Measurements from ENCODE around the gene MTMR12. TPM values are rescaled to one million over a fixed set of nuclear protein-coding genes. Genes with fewer than 3 reads are reported as not detected.

MTMR12 gene
- total RNA-seq: 10 to 100 TPM; 21.6 to 22.8 TPM

GRCh38 chr5:32312595-32313332 lies at the start of gene MTMR12:
Gene MTMR12, minus strand, starts transcription at chr5:32312939. Its CDS starts 101 bp downstream, at chr5:32312838.
- no peaks in the 10 kb centered on the region for H3K9me3 Mint-ChIP-seq (ENCODE audit: low read depth)
- CTCF ChIA-PET: no interaction called here
- H3K27ac Mint-ChIP-seq: peak within 1 kb of the TSS; percentile 86
- peaks cover 30% of the 10 kb centered on the region for H3K4me1 Mint-ChIP-seq
- DNase-seq (peak; percentile 100), ATAC-seq (peak; percentile 97)
- H3K36me3 Mint-ChIP-seq (ENCODE audit: low read depth): peaks cover 16% of the 10 kb centered on the region
- H3K4me3 Mint-ChIP-seq: peak within 1 kb of the TSS; percentile 87
- intact Hi-C loops (cut with DNase I, micrococcal nuclease): loop anchor here (1.0 to 5.0 kb wide), 10 partner anchors 32 to 1695 kb away; partner anchors contain the start of genes ZFR (in 2 of the 2), AMACR (in 1 of the 2), C5orf22 (in 1 of the 2) and DROSHA (in 1 of the 2)
- POLR2A ChIA-PET: interaction anchor here (0.7 kb wide), 1 partner anchor 37 kb away, joined by 3 read pairs; no protein-coding TSS in a partner anchor
- no peaks in the 10 kb centered on the region for H3K27me3 Mint-ChIP-seq

- Mint-ChIP-seq H3K27ac (no peak overlapping the region), H3K4me3 (no peak overlapping the region), H3K36me3 (ENCODE audit: low read depth) (peaks cover 34% of the 10 kb centered on the region), H3K4me1 (peaks cover 3% of the 10 kb centered on the region), H3K27me3 (no peaks in the 10 kb centered on the region), H3K9me3 (ENCODE audit: low read depth) (no peaks in the 10 kb centered on the region)
- intact Hi-C loops (cut with DNase I, micrococcal nuclease): no loop called here
- POLR2A ChIA-PET: no interaction called here
- CTCF ChIA-PET: interaction anchor here (0.6 kb wide), 1 partner anchor 120 kb away, joined by 3 read pairs; no protein-coding TSS in a partner anchor
- DNase-seq (no peak), ATAC-seq (no peak)
Measured at GRCh38 chr5:32362527-32362926, 49.8 kb upstream of the MTMR12 start.

- Mint-ChIP-seq H3K27me3 (no peaks in the 10 kb centered on the region), H3K9me3 (ENCODE audit: low read depth) (no peaks in the 10 kb centered on the region), H3K4me3 (no peak overlapping the region), H3K4me1 (peaks cover 3% of the 10 kb centered on the region), H3K27ac (no peak overlapping the region), H3K36me3 (ENCODE audit: low read depth) (peaks cover 36% of the 10 kb centered on the region)
- no peak for ATAC-seq
- DNase-seq: no peak
- CTCF ChIA-PET: interaction anchor here (1.0 kb wide), 1 partner anchor 129 kb away, joined by 3 read pairs; no protein-coding TSS in a partner anchor
- POLR2A ChIA-PET: no interaction called here
- intact Hi-C loops (cut with DNase I, micrococcal nuclease): no loop called here
Measured at GRCh38 chr5:32360906-32361305, 48.2 kb upstream of the MTMR12 start.

- POLR2A ChIA-PET: no interaction called here
- DNase-seq: no peak
- Mint-ChIP-seq H3K4me1 (peaks cover 3% of the 10 kb centered on the region), H3K27ac (no peak overlapping the region), H3K4me3 (no peak overlapping the region), H3K36me3 (ENCODE audit: low read depth) (peaks cover 38% of the 10 kb centered on the region), H3K27me3 (no peaks in the 10 kb centered on the region), H3K9me3 (ENCODE audit: low read depth) (no peaks in the 10 kb centered on the region)
- intact Hi-C loops (cut with DNase I, micrococcal nuclease): loop anchor here in 1 of 2 experiments (10.0 kb wide), 1 partner anchor 256 kb away; no protein-coding TSS in a partner anchor
- CTCF ChIA-PET: interaction anchor here (0.6 to 1.3 kb wide), 2 partner anchors 9 to 28 kb away, joined by 3 to 4 read pairs; no protein-coding TSS in a partner anchor
- no peak for ATAC-seq
Measured at GRCh38 chr5:32358611-32359010, 45.9 kb upstream of the MTMR12 start.

- H3K4me3 Mint-ChIP-seq: no peak overlapping the region
- H3K9me3 Mint-ChIP-seq (ENCODE audit: low read depth): no peaks in the 10 kb centered on the region
- DNase-seq (no peak), ATAC-seq (peak; percentile 19)
- H3K27me3 Mint-ChIP-seq: no peaks in the 10 kb centered on the region
- H3K4me1 Mint-ChIP-seq: peaks cover 3% of the 10 kb centered on the region
- peaks cover 37% of the 10 kb centered on the region for H3K36me3 Mint-ChIP-seq (ENCODE audit: low read depth)
- intact Hi-C loops (cut with DNase I, micrococcal nuclease): loop anchor here in 1 of 2 experiments (10.0 kb wide), 1 partner anchor 257 kb away; no protein-coding TSS in a partner anchor
- ChIA-PET POLR2A (interaction anchor here (1.4 kb wide), 1 partner anchor 9 kb away, joined by 3 read pairs; no protein-coding TSS in a partner anchor), CTCF (interaction anchor here (1.0 kb wide), 1 partner anchor 110 kb away, joined by 3 read pairs; no protein-coding TSS in a partner anchor)
- H3K27ac Mint-ChIP-seq: peak overlapping the region; percentile 23
Measured at GRCh38 chr5:32357658-32358057, 44.9 kb upstream of the MTMR12 start.

GRCh38 chr5:32355686-32356085 lies 42.9 kb upstream of the MTMR12 start:
- intact Hi-C loops (cut with DNase I, micrococcal nuclease): loop anchor here in 1 of 2 experiments (10.0 kb wide), 1 partner anchor 259 kb away; no protein-coding TSS in a partner anchor
- Mint-ChIP-seq H3K27ac (no peak overlapping the region), H3K36me3 (ENCODE audit: low read depth) (peaks cover 32% of the 10 kb centered on the region), H3K9me3 (ENCODE audit: low read depth) (no peaks in the 10 kb centered on the region), H3K4me1 (peaks cover 5% of the 10 kb centered on the region), H3K27me3 (no peaks in the 10 kb centered on the region), H3K4me3 (no peak overlapping the region)
- ATAC-seq (no peak), DNase-seq (no peak)
- ChIA-PET POLR2A (interaction anchor here (0.7 kb wide), 1 partner anchor 1156 kb away, joined by 3 read pairs; no protein-coding TSS in a partner anchor), CTCF (interaction anchor here (0.6 to 1.1 kb wide), 2 partner anchors 123 to 473 kb away, joined by 3 to 4 read pairs; no protein-coding TSS in a partner anchor)

GRCh38 chr5:32353420-32353819 lies 40.7 kb upstream of the MTMR12 start:
- ATAC-seq (no peak), DNase-seq (no peak)
- Mint-ChIP-seq H3K4me3 (no peak overlapping the region), H3K4me1 (peaks cover 5% of the 10 kb centered on the region), H3K27ac (no peak overlapping the region), H3K9me3 (ENCODE audit: low read depth) (peaks cover 2% of the 10 kb centered on the region), H3K27me3 (no peaks in the 10 kb centered on the region), H3K36me3 (ENCODE audit: low read depth) (peaks cover 19% of the 10 kb centered on the region)
- ChIA-PET POLR2A (no interaction called here), CTCF (interaction anchor here (0.6 kb wide), 2 partner anchors 17 to 177 kb away, joined by 3 read pairs; no protein-coding TSS in a partner anchor)
- intact Hi-C loops (cut with DNase I, micrococcal nuclease): loop anchor here in 1 of 2 experiments (10.0 kb wide), 1 partner anchor 261 kb away; no protein-coding TSS in a partner anchor

- no peak overlapping the region for H3K27ac Mint-ChIP-seq
- no peak overlapping the region for H3K4me3 Mint-ChIP-seq
- ChIA-PET POLR2A (no interaction called here), CTCF (no interaction called here)
- peaks cover 3% of the 10 kb centered on the region for H3K4me1 Mint-ChIP-seq
- H3K27me3 Mint-ChIP-seq: no peaks in the 10 kb centered on the region
- no peak for ATAC-seq
- peaks cover 17% of the 10 kb centered on the region for H3K36me3 Mint-ChIP-seq (ENCODE audit: low read depth)
- DNase-seq: no peak
- intact Hi-C loops (cut with DNase I, micrococcal nuclease): loop anchor here in 1 of 2 experiments (10.0 kb wide), 1 partner anchor 262 kb away; no protein-coding TSS in a partner anchor
- peaks cover 2% of the 10 kb centered on the region for H3K9me3 Mint-ChIP-seq (ENCODE audit: low read depth)
Measured at GRCh38 chr5:32352685-32353084, 39.9 kb upstream of the MTMR12 start.

GRCh38 chr5:32346869-32347268 lies 34.1 kb upstream of the MTMR12 start:
- Mint-ChIP-seq H3K36me3 (ENCODE audit: low read depth) (no peaks in the 10 kb centered on the region), H3K4me3 (no peak overlapping the region), H3K27ac (no peak overlapping the region), H3K27me3 (no peaks in the 10 kb centered on the region), H3K9me3 (ENCODE audit: low read depth) (peaks cover 5% of the 10 kb centered on the region), H3K4me1 (peaks cover 2% of the 10 kb centered on the region)
- intact Hi-C loops (cut with DNase I, micrococcal nuclease): no loop called here
- POLR2A ChIA-PET: no interaction called here
- CTCF ChIA-PET: interaction anchor here (0.6 kb wide), 1 partner anchor 9 kb away, joined by 4 read pairs; no protein-coding TSS in a partner anchor
- DNase-seq (no peak), ATAC-seq (no peak)

- ChIA-PET CTCF (interaction anchor here (1.3 kb wide), 2 partner anchors 13 to 236 kb away, joined by 3 to 4 read pairs; no protein-coding TSS in a partner anchor), POLR2A (no interaction called here)
- ATAC-seq: no peak
- no peak for DNase-seq
- Mint-ChIP-seq H3K4me1 (no peaks in the 10 kb centered on the region), H3K27ac (no peak overlapping the region), H3K9me3 (ENCODE audit: low read depth) (peaks cover 10% of the 10 kb centered on the region), H3K4me3 (no peak overlapping the region), H3K36me3 (ENCODE audit: low read depth) (peaks cover 5% of the 10 kb centered on the region), H3K27me3 (no peaks in the 10 kb centered on the region)
- intact Hi-C loops (cut with DNase I, micrococcal nuclease): no loop called here
Measured at GRCh38 chr5:32343058-32343672, 30.4 kb upstream of the MTMR12 start.

GRCh38 chr5:32342656-32343055 lies 29.9 kb upstream of the MTMR12 start:
- Mint-ChIP-seq H3K27me3 (no peaks in the 10 kb centered on the region), H3K4me1 (no peaks in the 10 kb centered on the region), H3K36me3 (ENCODE audit: low read depth) (peaks cover 8% of the 10 kb centered on the region), H3K9me3 (ENCODE audit: low read depth) (peaks cover 11% of the 10 kb centered on the region), H3K27ac (no peak overlapping the region), H3K4me3 (no peak overlapping the region)
- POLR2A ChIA-PET: no interaction called here
- intact Hi-C loops (cut with DNase I, micrococcal nuclease): no loop called here
- ATAC-seq (no peak), DNase-seq (no peak)
- CTCF ChIA-PET: interaction anchor here (0.6 to 1.3 kb wide), 2 partner anchors 12 to 13 kb away, joined by 4 read pairs; no protein-coding TSS in a partner anchor
